Type B pancreatic cell (in vitro differentiated cells): ENCODE measurements around the gene ILDR2. TPM values are rescaled to one million over a fixed set of nuclear protein-coding genes. Genes with fewer than 3 reads are reported as not detected.
A peak's percentile ranks its signal among the peaks of the same experiment; 100 is the strongest.

Experiments
- DNase-seq: peaks from one replicate; pipeline ENCODE4 v3.0.0; 2021; ENCODE audit warnings: mixed read lengths; ENCODE audit not compliant: unreplicated experiment; ENCODE audit errors: extremely low spot score
- H3K27ac Mint-ChIP-seq: 2 replicates; pipeline ENCODE4 v1.8.0; 2021; ENCODE audit warnings: mild to moderate bottlenecking, mixed read lengths
- H3K27me3 Mint-ChIP-seq: 2 replicates; pipeline ENCODE4 v1.8.0; 2021; ENCODE audit warnings: mixed read lengths
- H3K36me3 Mint-ChIP-seq: 2 replicates; pipeline ENCODE4 v1.8.0; 2021; ENCODE audit warnings: mixed read lengths
- H3K4me1 Mint-ChIP-seq: one replicate; pipeline ENCODE4 v1.8.0; 2021; ENCODE audit warnings: mixed read lengths; ENCODE audit not compliant: unreplicated experiment
- H3K4me3 Mint-ChIP-seq: 2 replicates; pipeline ENCODE4 v1.8.0; 2021; ENCODE audit warnings: mild to moderate bottlenecking, mixed read lengths
- H3K9me3 Mint-ChIP-seq: 2 replicates; pipeline ENCODE4 v1.8.0; 2021; ENCODE audit warnings: mixed read lengths
- CTCF ChIP-seq: fragments of 200-600 bp; sonication (generic); conservative IDR thresholded peaks from 2 replicates; pipeline ENCODE4 v1.5.0; 2021; ENCODE audit warnings: antibody characterized with exemption, mild to moderate bottlenecking
- total RNA-seq: library from RNA; stranded (reverse); gene quantifications from 2 replicates; pipeline ENCODE4 v1.2.1, GENCODE V29; 2021; ENCODE audit warnings: low replicate concordance

ILDR2 gene
- total RNA-seq, 1 donor from 2014 or later = 48.7 TPM

- DNase-seq = no peak
- Mint-ChIP-seq H3K27ac (no peak overlapping the region), H3K36me3 (no peaks in the 10 kb centered on the region), H3K4me3 (no peak overlapping the region), H3K27me3 (peaks cover 45% of the 10 kb centered on the region), H3K4me1 (no peaks in the 10 kb centered on the region), H3K9me3 (no peaks in the 10 kb centered on the region)
- no peak for TF ChIP-seq CTCF
Observed at GRCh38 chr1:166980383-166980782, 5.0 kb upstream of the ILDR2 start.

DNA sequence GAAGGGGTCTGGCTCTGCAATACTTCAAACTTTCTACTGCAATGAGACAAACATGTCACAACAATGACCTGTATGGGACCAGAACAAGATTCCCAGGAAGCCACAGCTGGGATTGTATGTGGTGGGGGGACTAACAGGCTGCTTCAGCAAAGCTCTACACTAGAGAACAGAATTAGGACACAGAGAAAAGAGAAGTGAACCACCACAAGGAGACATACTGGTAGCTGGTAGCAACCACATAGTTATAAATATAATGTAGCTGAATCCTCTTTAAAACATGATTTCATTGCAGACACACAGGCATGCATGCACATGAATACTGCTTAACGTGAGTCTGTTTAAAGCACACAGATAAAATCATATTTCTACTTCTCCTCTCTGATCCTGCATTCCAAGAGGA, 3.5 kb upstream of the ILDR2 start:
- DNase-seq = no peak
- Mint-ChIP-seq H3K9me3 (no peaks in the 10 kb centered on the region), H3K27ac (no peak overlapping the region), H3K27me3 (peaks cover 52% of the 10 kb centered on the region), H3K36me3 (no peaks in the 10 kb centered on the region), H3K4me3 (no peak overlapping the region), H3K4me1 (no peaks in the 10 kb centered on the region)
- no peak for TF ChIP-seq CTCF

- Mint-ChIP-seq H3K4me1 (no peaks in the 10 kb centered on the region), H3K36me3 (no peaks in the 10 kb centered on the region), H3K4me3 (no peak overlapping the region), H3K27ac (no peak overlapping the region), H3K27me3 (peaks cover 61% of the 10 kb centered on the region), H3K9me3 (no peaks in the 10 kb centered on the region)
- no peak for DNase-seq
- no peak for TF ChIP-seq CTCF
Observed at GRCh38 chr1:166977951-166978350, 2.6 kb upstream of the ILDR2 start.

DNA sequence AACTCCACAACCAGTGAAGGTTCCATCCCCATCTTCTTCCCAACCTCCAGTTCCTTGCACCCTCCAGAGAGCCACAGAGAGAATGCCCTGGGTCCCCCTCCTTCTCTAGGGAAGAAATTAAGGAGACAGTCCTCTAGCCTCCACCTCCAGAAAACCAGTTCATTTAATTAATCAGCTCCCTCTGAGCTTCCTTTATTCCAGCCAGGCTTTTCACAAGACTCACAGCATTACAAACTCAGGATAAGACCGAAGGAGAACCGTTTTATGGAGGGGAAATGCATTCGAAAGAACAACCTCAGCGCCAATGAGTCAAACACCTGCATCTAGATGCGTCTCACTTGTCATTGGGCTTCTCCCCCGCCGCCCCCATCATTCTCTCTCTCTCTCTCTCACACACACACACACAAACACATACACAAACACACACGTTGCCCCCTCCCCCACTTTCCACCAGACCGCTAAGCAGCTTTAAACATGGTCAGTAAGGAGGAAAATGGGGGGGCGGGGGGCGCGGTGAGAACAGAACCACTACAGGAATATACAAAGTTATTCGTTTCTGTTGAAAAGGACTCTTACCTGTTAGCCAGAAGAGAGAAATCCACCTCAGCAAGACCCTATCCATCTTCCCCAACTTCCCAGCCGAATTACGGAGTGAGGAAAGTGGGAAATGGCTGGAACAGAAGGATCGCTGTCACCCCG, 544 bp downstream of the ILDR2 start:
- H3K27ac Mint-ChIP-seq = peak overlapping the region; percentile 19
- H3K4me1 Mint-ChIP-seq = peaks cover 6% of the 10 kb centered on the region
- H3K36me3 Mint-ChIP-seq = no peaks in the 10 kb centered on the region
- no peak for TF ChIP-seq CTCF
- peaks cover 90% of the 10 kb centered on the region for H3K27me3 Mint-ChIP-seq
- no peak for DNase-seq
- peak overlapping the region; percentile 84 for H3K4me3 Mint-ChIP-seq
- H3K9me3 Mint-ChIP-seq = no peaks in the 10 kb centered on the region

DNA sequence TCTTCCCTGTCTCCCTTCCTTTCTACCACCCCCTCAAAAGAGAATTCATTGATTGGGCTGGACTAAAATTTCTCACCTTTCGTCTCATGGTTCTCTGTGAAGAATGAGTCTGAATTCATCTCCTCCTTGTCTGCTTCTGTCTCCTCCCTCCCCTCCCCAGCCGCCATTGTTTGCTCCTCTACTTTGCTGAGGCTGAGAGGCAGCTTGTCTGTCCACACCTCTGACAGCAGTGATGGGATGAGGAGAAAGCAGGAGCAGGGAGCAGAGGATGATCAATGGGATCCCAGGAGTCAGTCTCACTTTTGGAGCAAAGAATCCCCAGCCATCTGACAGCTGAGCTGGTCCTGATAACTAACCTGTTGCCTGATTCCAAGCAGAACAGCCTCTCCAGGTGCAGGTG, 2.5 kb downstream of the ILDR2 start:
- Mint-ChIP-seq H3K27ac (no peak overlapping the region), H3K36me3 (no peaks in the 10 kb centered on the region), H3K4me1 (peaks cover 6% of the 10 kb centered on the region), H3K4me3 (peak overlapping the region; percentile 61), H3K27me3 (peaks cover 88% of the 10 kb centered on the region), H3K9me3 (no peaks in the 10 kb centered on the region)
- no peak for DNase-seq
- no peak for TF ChIP-seq CTCF
